Measurements from ENCODE around the gene ALDOB.

The ALDOB gene

GRCh38 chr9:101455656-101456240 is 20.2 kb upstream of the ALDOB start:
- peak; percentile 87 for DNase-seq

- peak; percentile 57 for DNase-seq
Observed at GRCh38 chr9:101453776-101454570, 18.4 kb upstream of the ALDOB start.

- DNase-seq, result no peak
Observed at GRCh38 chr9:101451498-101451897, 15.9 kb upstream of the ALDOB start.

GRCh38 chr9:101450931-101451330 is 15.4 kb upstream of the ALDOB start:
- DNase-seq, result no peak

GRCh38 chr9:101449071-101449721 is 13.6 kb upstream of the ALDOB start:
- DNase-seq, result peak; percentile 44

GRCh38 chr9:101448680-101449070 is 13.1 kb upstream of the ALDOB start:
- DNase-seq, result no peak

GRCh38 chr9:101446732-101447131 is 11.2 kb upstream of the ALDOB start:
- no peak for DNase-seq

GRCh38 chr9:101445353-101446029 is 9.9 kb upstream of the ALDOB start:
- peak; percentile 35 for DNase-seq

- DNase-seq, result no peak
Observed at GRCh38 chr9:101443364-101443771, 7.8 kb upstream of the ALDOB start.

GRCh38 chr9:101442736-101443135 is 7.2 kb upstream of the ALDOB start:
- no peak for DNase-seq

GRCh38 chr9:101442318-101442717 is 6.7 kb upstream of the ALDOB start:
- no peak for DNase-seq

- no peak for DNase-seq
Observed at GRCh38 chr9:101440714-101441230, 5.2 kb upstream of the ALDOB start.

GRCh38 chr9:101438523-101438922 is 2.9 kb upstream of the ALDOB start:
- DNase-seq, result no peak

GRCh38 chr9:101437806-101438232 is 2.2 kb upstream of the ALDOB start:
- peak; percentile 3 for DNase-seq

- DNase-seq, result no peak
Observed at GRCh38 chr9:101434998-101435397, 576 bp downstream of the ALDOB start.

GRCh38 chr9:101433229-101433628 is 2.3 kb downstream of the ALDOB start:
- DNase-seq, result no peak

- DNase-seq, result no peak
Observed at GRCh38 chr9:101432740-101433139, 2.8 kb downstream of the ALDOB start.

GRCh38 chr9:101432171-101432570 is 3.4 kb downstream of the ALDOB start:
- DNase-seq, result no peak

GRCh38 chr9:101429736-101430135 is 5.8 kb downstream of the ALDOB start:
- no peak for DNase-seq

- no peak for DNase-seq
Observed at GRCh38 chr9:101428909-101429308, 6.7 kb downstream of the ALDOB start.

- no peak for DNase-seq
Observed at GRCh38 chr9:101427957-101428655, 7.5 kb downstream of the ALDOB start.

- no peak for DNase-seq
Observed at GRCh38 chr9:101427358-101427757, 8.2 kb downstream of the ALDOB start.

GRCh38 chr9:101421653-101422065 is 13.9 kb downstream of the ALDOB start:
- no peak for DNase-seq
